Germinal center (tissue), 1 donor: Measurements from ENCODE around the gene MKS1.

Experiments used
- DNase-seq: peaks from one replicate; pipeline ENCODE4 v3.0.0; 2012; ENCODE audit warnings: mixed read lengths, low spot score

MKS1 gene

DNA sequence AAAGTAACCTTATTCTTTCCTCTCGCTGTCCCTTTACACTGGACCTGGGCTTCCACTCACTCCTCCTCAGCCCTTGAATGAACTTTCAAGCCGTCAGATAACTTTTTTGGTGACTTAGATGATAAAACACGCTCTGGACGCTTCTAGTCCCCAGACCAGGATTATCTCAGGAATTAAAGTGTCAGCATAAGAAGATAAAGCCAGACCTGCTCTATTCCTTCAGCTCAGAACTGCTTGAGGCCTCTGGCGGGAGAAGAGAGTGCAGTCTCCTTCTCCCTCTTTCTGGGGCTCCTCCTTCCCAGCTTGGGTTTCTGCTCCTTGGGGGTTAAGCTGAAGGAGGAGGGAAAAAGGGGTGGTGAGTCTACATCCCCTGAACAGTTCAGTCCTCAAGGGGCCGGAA, 25.9 kb upstream of the MKS1 start:
- no peak for DNase-seq

DNA sequence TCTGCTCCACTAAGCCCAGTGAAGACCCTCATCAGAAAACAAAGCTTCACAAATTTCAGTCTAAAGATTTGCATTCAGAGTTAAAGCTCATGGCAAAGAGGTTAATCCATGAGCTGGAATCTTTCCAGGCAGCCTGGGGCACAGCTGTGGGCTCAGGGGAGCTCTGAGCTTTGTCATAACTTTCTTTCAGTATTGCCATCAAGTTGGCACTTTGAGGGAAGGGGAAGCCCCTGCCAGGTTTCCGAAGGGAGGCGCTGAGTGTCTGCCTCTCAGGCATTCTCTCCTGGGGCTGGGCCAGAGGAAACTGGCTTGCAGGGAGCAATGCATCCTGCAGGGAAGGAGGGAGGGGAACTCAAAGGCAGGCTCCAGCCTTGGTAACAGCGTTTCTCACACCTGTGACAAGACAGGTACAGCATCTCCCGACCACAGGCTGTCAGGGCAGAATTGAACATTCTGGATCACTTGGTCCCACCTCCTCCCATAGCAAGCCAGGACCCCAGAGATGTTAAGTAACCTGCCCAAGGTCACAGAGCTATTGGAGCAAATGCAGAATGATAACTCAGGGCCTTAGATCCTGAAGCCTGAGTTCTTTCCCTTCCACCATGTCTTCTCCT, 23.2 kb upstream of the MKS1 start:
- no peak for DNase-seq

DNA sequence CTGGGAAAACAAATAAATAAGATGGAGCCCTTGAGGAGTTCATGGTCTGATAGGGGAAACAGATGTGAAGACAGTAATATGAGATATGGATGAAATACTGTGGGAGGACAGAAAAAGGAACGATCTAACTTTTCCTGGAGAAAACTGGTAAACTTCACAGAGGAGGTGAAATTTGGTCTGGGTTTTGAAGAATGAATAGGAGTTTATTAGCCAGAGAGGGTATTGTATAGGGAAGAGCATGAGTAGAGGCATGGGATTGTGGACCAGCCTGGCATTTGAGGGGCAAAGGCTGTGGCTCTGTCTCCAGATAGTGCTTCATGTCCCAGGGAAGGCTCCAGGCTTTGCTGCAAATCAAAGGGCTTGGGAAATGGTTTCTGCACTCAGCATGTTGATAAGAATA, 20.9 kb upstream of the MKS1 start:
- no peak for DNase-seq

DNA sequence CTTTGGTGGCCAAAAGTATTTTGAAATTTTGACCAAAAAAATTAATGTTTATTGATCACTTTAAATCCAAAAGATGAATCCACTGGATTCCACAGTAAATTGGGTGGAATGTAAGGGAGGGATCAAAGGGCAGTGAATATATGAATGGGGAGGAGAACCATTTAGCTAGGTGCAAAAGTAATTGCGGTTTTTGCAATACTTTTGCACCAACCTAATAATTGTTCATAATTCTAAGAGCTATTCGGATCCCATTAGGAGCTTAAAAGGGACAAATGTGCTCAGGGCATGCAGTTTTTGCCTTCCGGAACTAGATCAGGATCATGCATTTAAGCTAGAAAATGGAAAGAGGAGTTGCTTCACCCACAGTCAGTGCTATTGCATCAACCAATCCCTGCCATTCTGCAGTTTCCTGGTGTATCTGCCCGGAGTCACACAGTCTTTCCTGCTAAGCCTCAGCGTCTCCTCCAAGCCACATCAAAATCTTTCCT, 19.1 kb upstream of the MKS1 start, which contains the start of gene LPO:
TSS of gene LPO (plus strand) at position 438 of the 488 bp plus-strand sequence. CDS start 4,396 bp downstream, outside the sequence.
- DNase-seq, result no peak

DNA sequence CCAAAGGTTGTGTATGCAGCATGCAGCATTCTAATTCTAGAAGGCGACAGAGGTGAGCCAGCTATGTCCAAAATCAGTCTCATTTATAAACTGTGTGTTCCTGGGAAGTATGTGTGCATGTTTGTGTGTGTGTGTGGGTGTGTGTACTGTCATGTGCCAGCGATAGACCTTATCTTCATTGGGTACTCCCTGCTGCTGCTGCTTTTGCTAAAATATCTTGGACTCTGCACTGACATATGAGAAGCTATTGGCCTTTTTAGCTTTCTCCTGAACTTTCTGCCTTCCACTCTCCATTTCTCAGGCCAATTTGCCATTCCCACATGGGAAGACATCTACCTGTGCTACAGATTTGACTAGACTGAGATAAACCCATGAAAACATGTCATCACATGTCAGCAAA, 17.3 kb upstream of the MKS1 start:
- DNase-seq, result no peak

DNA sequence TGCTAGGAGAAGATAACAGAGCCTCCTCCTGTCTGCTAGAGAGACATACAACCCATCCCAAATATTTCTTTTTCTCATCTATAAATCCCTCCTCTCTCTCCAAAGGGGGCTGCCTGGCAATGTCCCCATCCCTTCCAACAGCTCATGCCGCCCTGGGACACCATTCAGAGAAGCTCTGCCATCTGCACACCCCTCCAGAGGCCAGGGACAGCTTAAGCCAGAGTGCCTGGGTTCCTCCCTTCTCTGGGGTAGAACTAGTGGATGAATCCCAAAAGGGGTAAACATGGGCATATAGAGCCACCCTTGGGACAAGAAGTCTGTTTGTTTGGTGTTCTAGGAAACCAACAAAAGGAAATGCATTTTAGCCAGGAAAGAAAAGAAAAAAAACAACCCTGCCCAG, 16.8 kb upstream of the MKS1 start:
- no peak for DNase-seq

DNA sequence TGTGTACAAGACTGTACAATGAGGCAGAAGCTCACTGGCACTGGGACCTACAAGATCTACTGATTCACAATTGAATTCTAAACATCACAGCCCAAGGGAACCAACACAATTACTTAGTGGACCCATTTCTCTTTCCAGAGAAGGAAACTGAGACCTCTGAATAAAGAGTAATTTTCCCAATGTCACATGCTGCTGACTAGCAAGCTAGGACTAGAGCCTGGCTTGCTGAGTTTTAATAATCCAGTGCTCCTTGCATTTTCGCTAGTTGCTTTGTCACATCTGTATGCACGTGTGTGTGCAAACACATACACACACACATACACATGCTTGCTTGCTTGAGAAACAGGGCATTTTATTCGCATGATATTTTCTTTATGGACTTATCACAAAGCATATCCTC, 15.5 kb upstream of the MKS1 start:
- DNase-seq, result no peak

DNA sequence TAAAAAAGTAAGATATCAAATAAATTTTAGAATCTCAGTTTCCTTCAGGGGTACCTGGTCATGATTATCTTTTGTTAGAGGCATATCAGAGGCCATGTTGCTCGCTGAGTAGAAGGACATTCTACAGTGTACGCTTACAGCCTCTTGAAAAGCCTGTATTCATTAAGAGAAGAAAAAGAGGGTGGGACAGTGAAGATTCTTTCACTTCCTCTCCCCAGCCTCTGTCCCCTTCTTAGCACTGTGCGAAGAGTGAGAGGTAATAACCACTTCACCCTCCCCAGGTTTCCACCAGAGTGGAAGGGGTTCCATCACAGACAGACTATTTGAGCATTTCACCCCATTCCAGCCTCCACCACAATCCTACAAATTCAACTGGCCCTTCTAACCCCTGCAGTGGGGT, 14.5 kb upstream of the MKS1 start:
- DNase-seq, result peak; percentile 65

DNA sequence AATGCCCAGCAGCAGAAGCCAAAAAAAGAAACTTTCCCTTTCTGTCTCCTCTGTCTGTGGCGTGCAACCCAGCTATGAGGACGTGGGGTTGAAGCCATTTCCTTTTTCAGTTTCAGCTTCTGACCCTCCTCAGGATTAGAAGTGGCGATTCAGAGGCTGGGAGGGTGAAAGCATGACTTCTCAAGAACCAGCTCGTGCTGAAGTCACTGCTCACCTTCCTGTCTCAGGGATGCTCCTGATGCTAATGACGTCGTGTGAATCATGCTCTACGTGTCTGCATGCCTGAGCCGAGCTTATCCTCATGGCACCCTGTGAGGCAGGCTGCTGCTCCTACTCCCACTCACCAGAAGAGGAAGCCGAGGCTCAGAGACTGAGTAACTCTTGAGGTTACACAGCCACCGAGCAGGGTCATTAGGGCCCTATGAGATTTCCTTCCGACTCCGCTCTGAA, 13.7 kb upstream of the MKS1 start:
- DNase-seq, result peak; percentile 57

DNA sequence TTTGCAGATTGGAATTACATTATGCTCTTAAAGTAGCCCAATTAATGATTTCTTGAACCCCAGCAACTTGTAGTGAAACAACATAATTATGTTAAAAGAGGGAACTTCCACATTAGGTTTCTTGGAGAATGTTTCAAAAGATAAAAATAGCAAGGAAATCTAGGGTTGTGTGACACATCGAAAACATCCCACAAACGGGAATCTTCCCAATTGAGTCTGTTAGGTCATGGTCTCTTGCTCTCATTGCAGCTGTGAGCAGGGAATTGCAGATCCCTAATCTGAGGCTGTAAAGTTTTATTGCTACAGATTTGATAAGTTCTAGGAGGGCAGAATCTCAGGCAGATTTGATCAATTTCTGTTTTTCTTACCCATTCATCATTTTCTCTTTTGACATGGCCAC, 12.6 kb upstream of the MKS1 start:
- DNase-seq, result no peak

DNA sequence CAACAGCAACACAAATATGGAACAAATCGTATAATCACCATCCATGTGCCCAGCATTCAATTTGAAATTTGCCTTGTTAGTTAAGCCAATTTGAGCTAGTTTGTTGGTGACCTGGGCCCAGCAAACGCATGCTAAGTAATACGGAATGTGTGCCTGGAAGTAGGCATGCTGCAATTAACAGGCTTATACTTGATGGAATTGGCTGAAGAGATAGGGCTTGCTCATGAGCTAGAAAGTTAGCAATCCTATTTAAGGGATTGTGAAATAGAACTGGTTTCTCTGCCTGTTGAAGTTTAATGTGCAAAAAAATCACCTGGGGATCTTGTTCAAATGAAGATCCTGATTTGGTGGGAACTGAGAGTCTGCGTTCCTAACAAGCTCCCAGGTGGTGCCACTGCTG, 10.8 kb upstream of the MKS1 start:
- no peak for DNase-seq

DNA sequence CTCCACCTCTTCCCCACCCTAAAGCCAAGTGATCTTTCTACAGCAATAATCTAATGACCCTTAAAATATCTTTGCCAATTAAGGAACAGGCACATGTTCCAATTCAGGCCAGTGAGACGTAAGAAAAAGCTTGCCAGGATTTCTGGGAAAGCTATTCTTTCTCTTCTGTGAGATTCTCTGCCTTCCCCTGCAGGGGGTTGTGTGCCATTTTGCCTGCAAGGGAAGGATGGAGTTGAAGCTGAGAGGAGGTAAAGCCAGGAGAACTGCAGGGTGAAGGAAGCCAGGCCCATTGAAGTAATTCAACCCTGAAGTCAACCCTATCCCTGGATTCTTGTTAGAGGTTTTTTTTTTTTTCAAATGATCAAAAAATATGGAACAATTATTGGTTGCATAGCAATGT, 10.3 kb upstream of the MKS1 start:
- no peak for DNase-seq

DNA sequence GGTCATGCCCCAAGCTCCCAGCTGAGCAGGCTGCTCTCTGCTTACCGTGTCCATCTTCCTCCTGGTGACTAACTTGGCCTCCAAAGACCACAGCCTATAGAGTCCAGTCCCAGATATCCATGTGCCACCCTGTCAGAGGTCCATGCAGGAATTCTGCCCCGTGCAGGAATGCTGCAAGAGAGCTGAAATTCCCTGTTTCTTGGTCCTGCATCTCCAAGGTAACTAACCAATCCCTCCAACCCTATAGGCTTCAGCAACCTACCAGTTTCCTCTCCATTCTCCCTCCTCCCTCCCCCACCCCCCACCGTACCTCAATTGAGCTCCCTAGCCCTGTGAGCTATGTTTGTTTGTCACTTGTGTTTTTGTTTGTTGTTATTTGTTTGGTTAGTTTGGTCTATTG, 9.6 kb upstream of the MKS1 start:
- no peak for DNase-seq

DNA sequence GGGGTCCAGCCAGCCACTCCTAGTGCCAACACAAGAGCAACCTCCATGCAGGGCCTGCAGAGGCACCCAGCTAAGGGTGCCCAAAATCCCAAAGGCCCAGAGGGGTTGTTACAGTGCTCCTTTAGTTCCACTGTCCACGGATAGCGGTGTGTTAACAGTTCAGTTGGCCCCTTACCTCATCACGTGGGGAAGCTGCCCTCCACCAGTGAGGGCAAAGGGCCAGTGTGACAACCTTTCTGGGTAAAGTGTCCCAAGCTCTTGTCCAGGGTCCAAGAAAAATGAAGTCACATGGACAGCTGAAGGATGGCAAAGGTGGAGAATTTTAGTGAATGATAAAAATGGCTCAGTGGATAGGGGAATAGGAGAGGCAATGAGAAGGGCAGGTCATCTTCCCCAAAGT, 8.7 kb upstream of the MKS1 start:
- no peak for DNase-seq

DNA sequence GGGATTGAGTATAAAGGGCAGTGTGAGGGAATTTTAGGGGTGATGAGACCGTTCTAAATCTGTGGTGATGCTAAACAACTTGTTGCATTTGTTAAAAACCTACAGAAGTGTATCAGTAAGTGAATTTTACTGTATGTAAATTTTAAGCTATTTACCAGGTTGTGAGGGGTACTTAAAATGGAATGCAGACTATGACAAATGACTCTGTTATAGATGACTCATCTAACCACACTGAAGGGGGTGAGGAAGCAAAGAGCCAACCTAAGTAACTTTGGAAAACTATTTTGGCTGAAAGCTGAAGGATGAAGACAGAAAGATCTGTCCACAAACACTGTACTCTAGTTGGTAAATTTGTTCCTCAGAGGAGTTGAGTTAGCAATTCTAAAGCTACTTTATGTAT, 5.3 kb upstream of the MKS1 start:
- no peak for DNase-seq

DNA sequence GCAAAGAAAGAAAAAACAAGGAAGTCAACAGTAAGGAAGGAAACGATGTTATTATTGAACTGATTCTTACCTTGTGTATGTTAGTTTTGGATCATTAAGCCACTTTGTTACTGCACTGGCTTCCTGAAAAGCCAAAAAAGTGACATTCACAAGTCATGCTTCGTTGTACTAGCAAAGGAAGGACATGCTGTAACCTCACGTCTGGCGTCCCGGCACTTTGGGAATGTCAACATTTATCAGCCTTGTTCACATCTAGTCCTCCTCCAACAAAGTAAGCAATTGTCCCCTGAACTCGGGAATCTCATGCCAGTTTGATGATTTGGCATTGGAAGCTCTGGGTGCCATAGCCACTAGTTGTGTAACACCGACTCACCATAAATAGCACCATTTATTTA, 731 bp upstream of the MKS1 start:
- DNase-seq, result no peak

DNA sequence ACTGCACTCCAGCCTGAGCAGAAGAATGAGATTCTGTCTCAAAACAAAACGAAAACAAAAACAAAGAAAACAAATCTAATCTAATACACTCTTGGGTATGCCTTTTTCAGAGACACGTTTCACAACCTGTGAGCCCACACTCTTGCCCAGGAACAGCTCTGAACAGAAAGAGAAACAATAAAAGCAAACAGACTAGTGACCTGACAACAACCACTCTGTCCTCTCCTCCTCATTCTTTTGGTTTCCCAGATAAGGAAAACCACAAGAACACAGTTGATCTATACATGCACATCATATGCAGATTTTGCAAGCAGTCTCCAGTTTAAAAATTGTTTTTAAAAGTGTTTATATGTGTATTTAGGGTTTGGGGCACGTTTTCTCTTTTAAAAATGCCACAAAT, 1.3 kb downstream of the MKS1 start:
- DNase-seq, result no peak

DNA sequence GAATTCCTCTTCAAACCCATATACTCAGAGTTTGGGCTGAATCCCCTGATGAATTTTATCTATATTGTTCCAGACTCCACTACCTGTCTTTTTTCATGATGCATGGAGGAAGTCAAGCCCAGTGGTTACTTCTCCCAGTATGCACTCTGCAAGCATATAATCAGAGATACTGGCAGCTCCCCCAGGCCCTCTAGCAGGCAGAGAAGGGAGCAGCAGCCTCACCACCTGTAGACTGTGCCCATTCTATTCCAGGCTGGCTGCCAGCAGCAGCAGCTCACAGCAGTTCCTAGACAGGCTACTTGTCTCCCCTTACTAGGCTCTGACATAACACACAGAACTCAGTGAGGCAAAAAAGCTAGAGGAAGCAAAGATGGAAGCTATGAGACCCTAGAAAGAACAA, 3.4 kb downstream of the MKS1 start:
- no peak for DNase-seq

DNA sequence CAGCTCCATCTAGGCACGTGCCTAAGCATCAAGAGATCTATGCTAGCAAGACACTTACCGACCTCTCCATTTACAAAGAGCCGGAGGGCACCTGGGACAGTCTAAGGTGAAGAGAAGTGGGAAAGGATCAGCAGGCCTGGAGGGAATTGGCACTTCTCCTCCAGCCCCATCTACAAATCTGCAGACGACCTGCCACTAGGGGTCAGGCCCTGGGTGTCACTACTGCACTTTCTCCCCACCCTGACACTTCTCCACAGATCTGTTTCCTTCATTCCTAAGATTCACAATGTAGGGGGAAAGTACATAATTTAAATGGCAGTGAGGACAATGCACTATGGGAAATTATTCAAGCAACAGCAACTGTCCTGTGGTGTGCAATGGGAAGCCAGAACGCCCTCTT, 8.1 kb downstream of the MKS1 start:
- no peak for DNase-seq

DNA sequence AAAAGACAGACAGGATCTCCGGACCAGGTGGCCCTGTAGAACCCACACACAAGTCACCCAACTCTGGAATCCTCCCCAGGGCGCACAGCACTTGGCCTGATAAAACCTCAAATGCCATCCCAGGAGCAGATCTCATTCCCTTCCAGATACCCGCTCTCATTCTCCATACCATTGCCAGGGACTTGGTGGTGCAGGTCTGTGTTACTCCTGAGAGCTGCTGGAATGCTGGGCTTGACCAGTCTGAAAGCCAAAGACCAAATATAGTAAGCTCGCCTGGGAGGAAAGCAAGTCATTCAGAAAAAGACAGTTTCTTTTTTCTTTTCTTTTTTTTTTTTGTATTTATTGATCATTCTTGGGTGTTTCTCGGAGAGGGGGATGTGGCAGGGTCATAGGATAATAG, 10.7 kb downstream of the MKS1 start:
- DNase-seq, result no peak

DNA sequence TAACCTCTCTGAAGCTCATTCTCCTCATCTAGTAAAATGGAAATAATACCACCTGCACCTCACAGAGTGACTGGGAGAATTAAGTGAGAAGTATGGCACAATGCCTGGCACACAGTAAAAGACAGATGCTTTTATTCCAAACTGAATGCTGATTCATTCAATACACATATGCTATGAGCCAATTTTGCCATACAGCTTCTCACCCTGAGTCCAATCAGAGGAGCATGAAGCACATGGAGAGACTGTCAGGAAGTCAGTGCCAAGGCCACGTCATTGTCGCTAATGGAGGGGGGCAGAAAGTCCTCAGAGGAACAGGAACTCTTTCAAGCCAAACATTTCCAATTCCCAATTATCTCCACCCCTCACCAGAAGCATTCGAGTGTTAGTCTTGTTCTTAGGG, 11.6 kb downstream of the MKS1 start:
- DNase-seq, result no peak

DNA sequence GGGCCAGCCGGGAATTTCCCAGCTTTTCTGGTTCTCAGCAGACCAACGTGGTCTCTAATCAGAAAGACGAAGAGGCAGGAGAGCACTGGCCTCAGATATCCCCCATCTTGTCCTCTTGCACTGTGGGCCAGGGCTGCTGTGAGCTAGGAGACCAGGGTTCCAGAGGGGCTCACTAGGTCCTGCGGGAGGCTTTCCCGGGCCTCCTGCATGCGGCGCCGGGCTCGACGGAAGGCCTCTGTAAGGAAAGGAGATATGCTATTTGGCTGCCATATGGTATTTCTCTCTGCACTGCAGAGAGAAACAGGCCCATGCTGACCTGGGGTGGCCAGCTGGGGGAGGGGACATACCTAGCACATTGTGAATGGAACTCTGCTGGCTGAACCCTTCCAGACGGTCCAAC, 13.1 kb downstream of the MKS1 start:
- no peak for DNase-seq

DNA sequence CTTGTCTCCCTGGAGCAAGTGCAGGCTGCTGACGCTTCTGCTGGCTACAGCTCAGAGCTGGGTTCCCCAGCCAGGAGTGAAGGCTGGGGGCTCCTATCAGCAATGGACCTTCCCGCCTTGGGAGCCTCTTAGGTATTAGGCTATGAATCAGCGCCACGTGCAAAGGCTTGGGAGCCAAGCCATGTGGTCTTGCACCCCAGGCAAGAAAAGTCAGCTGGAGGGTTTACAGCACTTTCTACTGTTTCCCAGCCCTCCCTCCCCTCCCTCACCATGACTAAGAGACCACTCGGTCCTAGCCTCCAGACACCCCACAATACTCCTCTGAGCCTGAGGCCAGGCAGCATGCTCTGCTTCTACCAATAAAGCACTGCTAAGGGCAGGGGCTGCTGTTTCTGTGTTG, 14.3 kb downstream of the MKS1 start:
- DNase-seq, result no peak

DNA sequence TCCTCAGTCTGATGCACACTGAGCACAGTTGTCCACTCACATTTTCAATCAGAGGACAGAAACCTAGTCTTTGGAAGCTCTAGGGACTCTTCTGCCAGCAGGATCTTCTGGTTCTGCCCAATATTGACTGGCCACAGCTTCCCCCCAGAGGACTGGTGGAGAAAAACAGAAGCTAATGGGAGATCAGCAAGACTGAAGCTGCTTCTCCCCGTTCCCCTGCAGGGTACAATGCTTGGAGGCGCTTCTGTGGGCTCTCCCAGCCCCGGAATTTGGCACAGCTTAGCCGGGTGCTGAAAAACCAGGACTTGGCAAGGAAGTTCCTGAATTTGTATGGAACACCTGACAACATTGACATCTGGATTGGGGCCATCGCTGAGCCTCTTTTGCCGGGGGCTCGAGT, 16.2 kb downstream of the MKS1 start:
- DNase-seq, result no peak
